ENCODE results near the gene ATP5MC3. TPM values are rescaled to one million over a fixed set of nuclear protein-coding genes. Genes with fewer than 3 reads are reported as not detected.

ATP5MC3 gene
- total and polyA plus RNA-seq, 2 of the 13 experiments (the other 11 are each of a cell fraction or from before 2014, with no cell fraction given): 676 to 1,007 TPM

DNA sequence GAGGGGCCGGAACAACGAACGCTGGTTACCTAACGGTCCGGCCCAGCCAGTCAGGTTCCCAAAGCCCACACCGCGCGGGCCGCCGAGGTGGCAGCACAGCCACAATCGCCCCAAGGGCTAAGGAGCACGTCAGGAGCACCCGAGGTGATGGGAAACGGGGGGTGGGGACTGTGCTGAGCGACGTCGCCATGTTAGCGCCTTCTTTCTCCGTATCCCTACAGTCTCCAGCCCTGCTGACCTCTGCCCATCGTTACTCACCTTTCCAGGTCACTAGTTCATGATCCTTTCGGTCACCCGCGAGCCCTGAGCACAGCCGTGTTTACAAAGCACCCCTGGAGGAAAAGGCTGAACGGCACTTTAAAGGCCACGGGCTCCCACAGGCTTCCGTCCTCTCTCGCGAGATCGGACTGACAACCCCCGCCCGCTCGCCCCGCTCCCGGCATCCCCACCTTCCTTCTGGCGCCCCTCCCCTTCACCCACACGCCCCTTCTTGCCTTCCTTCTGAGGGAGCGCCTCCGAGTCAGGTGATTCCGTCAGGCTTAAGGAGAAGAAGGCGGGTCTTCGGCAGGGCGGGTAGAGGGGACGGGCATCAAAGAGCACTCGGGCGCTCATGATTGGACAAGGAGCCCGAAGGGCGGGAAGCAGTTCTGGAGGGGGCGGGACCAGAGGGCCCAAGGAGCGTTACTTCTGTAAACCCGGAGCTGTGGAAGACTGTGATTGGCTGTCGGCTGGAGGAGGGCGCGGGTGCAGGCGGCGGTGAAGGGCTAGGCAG is 13.5 kb downstream of the ATP5MC3 start, which contains the start of gene ATF2 (continued):
- 0 out of 2 replicates have a peak, but pooled peaks have one; percentile 73 for TF ChIP-seq ZNF775 (CRISPR knock-in tag; IDR thresholded peaks at IDR 0.05; ENCODE audit: borderline replicate concordance)
- TF ChIP-seq GPN1 (CRISPR knock-in tag; IDR thresholded peaks at IDR 0.05; ENCODE audit: borderline replicate concordance): peak; percentile 64; the same call in 1 of the 2 replicates

DNA sequence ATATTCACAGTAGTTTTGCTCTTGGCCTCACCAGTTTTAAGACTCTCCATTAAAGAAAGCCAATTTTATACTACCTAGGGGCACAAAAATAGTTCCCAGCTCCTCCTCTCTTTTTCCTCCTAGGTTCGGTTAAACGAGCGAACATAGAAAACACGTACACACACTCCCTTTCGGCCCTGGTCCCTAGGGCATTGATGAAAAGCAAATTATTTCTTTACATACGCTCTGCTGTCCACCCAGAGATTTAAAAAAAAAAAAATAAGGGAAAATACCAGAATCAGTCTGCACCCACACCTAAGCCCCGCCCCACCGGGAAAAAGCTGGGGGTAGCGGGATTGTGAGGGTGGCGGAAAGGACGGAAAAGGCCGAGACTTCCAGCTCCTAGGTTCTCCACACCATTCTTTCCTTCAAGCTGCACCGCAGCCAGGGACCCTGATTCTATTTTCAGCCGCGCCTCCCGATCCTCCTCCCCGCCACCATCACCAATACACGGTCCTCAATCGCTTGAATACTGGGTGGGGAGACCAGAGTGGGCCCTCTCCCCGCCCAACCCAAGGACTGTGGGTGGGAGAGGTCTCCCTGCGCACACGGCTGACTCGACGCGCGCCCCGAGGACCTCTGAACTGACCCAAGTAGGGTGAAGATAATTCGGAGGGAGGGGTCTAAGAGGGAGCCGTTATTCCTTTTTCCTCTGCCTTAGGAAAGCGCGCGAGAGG is 14.3 kb downstream of the ATP5MC3 start:
- H3K4me3 ChIP-seq (replicated peaks in 1 of 3; ENCODE audit: insufficient read depth in 1 of 3, low read depth in 2 of 3, low read length in 3 of 3): peak overlapping the region; percentile 84 to 100 (median 92)
- ATAC-seq: peak; percentile 12; the same call in 2 of the 3 replicates
- TF ChIP-seq ZNF501 (CRISPR knock-in tag; IDR thresholded peaks at IDR 0.05) (no peak; the same call in 1 of the 2 replicates), RFXAP (CRISPR knock-in tag; IDR thresholded peaks at IDR 0.05; ENCODE audit: borderline replicate concordance) (no peak), ZMYM3 (CRISPR knock-in tag; IDR thresholded peaks at IDR 0.05) (no peak), DR1 (CRISPR knock-in tag; IDR thresholded peaks at IDR 0.05) (no peak), IKZF4 (CRISPR knock-in tag; IDR thresholded peaks at IDR 0.05; ENCODE audit: borderline replicate concordance, low read depth, not compliant biosample characterization) (no peak), ZNF615 (CRISPR knock-in tag; IDR thresholded peaks at IDR 0.05; ENCODE audit: borderline replicate concordance) (no peak), KLF6 (CRISPR knock-in tag; IDR thresholded peaks at IDR 0.05) (no peak), SIX1 (CRISPR knock-in tag; IDR thresholded peaks at IDR 0.05; ENCODE audit: borderline replicate concordance) (no peak; the same call in 1 of the 2 replicates), RBAK (CRISPR knock-in tag; IDR thresholded peaks at IDR 0.05) (no peak), KDM2A (CRISPR knock-in tag; IDR thresholded peaks at IDR 0.05; ENCODE audit: borderline replicate concordance, low read depth) (no peak)
- TF ChIP-seq, protein P1, sequence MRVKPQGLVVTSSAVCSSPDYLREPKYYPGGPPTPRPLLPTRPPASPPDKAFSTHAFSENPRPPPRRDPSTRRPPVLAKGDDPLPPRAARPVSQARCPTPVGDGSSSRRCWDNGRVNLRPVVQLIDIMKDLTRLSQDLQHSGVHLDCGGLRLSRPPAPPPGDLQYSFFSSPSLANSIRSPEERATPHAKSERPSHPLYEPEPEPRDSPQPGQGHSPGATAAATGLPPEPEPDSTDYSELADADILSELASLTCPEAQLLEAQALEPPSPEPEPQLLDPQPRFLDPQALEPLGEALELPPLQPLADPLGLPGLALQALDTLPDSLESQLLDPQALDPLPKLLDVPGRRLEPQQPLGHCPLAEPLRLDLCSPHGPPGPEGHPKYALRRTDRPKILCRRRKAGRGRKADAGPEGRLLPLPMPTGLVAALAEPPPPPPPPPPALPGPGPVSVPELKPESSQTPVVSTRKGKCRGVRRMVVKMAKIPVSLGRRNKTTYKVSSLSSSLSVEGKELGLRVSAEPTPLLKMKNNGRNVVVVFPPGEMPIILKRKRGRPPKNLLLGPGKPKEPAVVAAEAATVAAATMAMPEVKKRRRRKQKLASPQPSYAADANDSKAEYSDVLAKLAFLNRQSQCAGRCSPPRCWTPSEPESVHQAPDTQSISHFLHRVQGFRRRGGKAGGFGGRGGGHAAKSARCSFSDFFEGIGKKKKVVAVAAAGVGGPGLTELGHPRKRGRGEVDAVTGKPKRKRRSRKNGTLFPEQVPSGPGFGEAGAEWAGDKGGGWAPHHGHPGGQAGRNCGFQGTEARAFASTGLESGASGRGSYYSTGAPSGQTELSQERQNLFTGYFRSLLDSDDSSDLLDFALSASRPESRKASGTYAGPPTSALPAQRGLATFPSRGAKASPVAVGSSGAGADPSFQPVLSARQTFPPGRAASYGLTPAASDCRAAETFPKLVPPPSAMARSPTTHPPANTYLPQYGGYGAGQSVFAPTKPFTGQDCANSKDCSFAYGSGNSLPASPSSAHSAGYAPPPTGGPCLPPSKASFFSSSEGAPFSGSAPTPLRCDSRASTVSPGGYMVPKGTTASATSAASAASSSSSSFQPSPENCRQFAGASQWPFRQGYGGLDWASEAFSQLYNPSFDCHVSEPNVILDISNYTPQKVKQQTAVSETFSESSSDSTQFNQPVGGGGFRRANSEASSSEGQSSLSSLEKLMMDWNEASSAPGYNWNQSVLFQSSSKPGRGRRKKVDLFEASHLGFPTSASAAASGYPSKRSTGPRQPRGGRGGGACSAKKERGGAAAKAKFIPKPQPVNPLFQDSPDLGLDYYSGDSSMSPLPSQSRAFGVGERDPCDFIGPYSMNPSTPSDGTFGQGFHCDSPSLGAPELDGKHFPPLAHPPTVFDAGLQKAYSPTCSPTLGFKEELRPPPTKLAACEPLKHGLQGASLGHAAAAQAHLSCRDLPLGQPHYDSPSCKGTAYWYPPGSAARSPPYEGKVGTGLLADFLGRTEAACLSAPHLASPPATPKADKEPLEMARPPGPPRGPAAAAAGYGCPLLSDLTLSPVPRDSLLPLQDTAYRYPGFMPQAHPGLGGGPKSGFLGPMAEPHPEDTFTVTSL (CRISPR knock-in tag; IDR thresholded peaks at IDR 0.05; ENCODE audit: borderline replicate concordance): no peak
- TF ChIP-seq, protein P2, sequence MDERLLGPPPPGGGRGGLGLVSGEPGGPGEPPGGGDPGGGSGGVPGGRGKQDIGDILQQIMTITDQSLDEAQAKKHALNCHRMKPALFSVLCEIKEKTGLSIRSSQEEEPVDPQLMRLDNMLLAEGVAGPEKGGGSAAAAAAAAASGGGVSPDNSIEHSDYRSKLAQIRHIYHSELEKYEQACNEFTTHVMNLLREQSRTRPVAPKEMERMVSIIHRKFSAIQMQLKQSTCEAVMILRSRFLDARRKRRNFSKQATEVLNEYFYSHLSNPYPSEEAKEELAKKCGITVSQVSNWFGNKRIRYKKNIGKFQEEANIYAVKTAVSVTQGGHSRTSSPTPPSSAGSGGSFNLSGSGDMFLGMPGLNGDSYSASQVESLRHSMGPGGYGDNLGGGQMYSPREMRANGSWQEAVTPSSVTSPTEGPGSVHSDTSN (CRISPR knock-in tag; IDR thresholded peaks at IDR 0.05): no peak

More for the DNA sequence above, 14.3 kb downstream of the ATP5MC3 start:
- Histone ChIP-seq H3K9ac (ENCODE audit: insufficient read depth, low read depth, low read length) (peak overlapping the region; percentile 100), H2AFZ (ENCODE audit: low read length) (no peak overlapping the region), H3K79me2 (ENCODE audit: insufficient read depth, low read length) (peaks cover 62% of the 10 kb centered on the region), H4K20me1 (ENCODE audit: insufficient read depth, low read length) (peaks cover 17% of the 10 kb centered on the region), H3K4me1 (ENCODE audit: insufficient read depth, low read length) (peaks cover 38% of the 10 kb centered on the region), H3K9me3 (ENCODE audit: low read length) (no peaks in the 10 kb centered on the region), H3K36me3 (replicated peaks in 1 of 2; ENCODE audit: control insufficient read depth in 1 of 2, insufficient read depth in 2 of 2, low read length in 2 of 2) (no peaks in the 10 kb centered on the region), H3K27me3 (ENCODE audit: control insufficient read depth in 1 of 2, insufficient read depth in 2 of 2, low read length in 2 of 2) (no peaks in the 10 kb centered on the region; a peak in 1 of 5 replicates), H3K4me2 (ENCODE audit: low read depth, low read length) (peak overlapping the region; percentile 74), H3K27ac (ENCODE audit: extremely low read length, insufficient read depth, low read length) (peak overlapping the region; percentile 99)
- BruUV-seq (replicated peaks): no TSS peak
- in situ Hi-C loops (cut with HindIII; ENCODE audit: extremely low pct_ligation_motif_present, low pct_unique_long_range_greater_than_20kb): no loop called here
- POLR2A ChIA-PET: interaction anchor here (0.7 to 1.6 kb wide), 7 partner anchors 10 to 136 kb away, joined by 3 to 6 read pairs (median 3); no protein-coding TSS in a partner anchor
- CTCF ChIA-PET (ENCODE audit: low intra/inter-chr PET ratio, low total read pairs): no interaction called here
- intact Hi-C loops (cut with micrococcal nuclease; ENCODE audit: unreplicated experiment): no loop called here
- FAIRE-seq: no peak
- under 1% methylated on average over 31 of the region's 32 CpGs for WGBS (ENCODE audit: low lambda C conversion rate)
- peak; percentile 40 for DNase-seq (ENCODE audit: low spot score)
